ENCODE measurements around the gene SUPT4H1.

SUPT4H1 gene

GRCh38 chr17:58379511-58379824 lies 27.5 kb upstream of the SUPT4H1 start:
- FAIRE-seq (no peak), DNase-seq (ENCODE audit: insufficient read length) (no peak)
- TF ChIP-seq POLR2AphosphoS5 (IDR thresholded peaks at IDR 0.05; ENCODE audit: low read depth, low read length) (no peak), POLR2A (IDR thresholded peaks at IDR 0.05; ENCODE audit: low read depth, low read length) (no peak), TAF1 (IDR thresholded peaks at IDR 0.05; ENCODE audit: borderline replicate concordance, low read depth, low read length) (no peak)

DNA sequence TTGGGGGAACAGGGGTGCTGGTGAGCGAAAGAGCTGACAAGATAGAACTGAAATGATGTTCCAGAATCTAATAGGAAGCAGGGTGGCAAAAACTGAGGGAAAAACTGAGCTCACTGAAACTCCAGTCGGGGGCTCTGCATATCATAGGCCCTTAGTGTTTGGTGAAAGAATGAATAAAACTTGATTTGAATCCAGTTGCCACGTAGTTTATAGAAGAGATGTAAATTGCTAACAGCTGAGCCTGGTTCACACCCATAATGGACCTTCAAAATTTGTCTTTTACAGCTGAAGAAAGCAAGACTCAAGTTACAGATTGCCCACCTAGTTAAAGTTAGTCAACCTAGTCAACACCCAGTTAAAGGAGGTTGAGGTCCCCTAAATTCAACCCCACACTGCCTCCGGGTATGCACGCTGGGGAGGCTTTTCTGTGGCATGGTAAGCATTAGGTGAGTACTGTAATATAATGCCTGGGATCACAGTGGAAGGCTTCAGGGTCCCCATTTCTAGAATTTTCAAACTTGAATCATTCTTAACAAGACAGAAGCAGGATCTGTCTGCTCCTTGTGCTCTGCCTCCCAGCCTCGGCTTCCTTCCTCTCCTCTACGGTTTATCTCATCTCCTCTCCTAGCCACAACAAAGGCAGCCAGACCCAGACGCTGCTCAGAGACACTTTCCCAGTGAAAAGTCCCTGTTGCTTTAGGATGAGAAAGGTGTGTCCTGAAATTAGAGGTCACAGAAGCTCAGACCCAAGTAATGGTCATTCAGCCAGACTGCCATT lies 26.9 kb upstream of the SUPT4H1 start:
- no peak for FAIRE-seq

GRCh38 chr17:58377661-58378060 lies 25.7 kb upstream of the SUPT4H1 start:
- no peak for TF ChIP-seq POLR2A (IDR thresholded peaks at IDR 0.05; ENCODE audit: low read depth, low read length)
- TF ChIP-seq POLR2AphosphoS5 (IDR thresholded peaks at IDR 0.05; ENCODE audit: low read depth, low read length) = no peak
- no peak for TF ChIP-seq TAF1 (IDR thresholded peaks at IDR 0.05; ENCODE audit: borderline replicate concordance, low read depth, low read length)
- DNase-seq (ENCODE audit: insufficient read length) = no peak
- no peak for FAIRE-seq

More for the DNA sequence above, 26.9 kb upstream of the SUPT4H1 start:
- DNase-seq (ENCODE audit: insufficient read length) = no peak
- no peak for TF ChIP-seq POLR2A (IDR thresholded peaks at IDR 0.05; ENCODE audit: low read depth, low read length)

DNA sequence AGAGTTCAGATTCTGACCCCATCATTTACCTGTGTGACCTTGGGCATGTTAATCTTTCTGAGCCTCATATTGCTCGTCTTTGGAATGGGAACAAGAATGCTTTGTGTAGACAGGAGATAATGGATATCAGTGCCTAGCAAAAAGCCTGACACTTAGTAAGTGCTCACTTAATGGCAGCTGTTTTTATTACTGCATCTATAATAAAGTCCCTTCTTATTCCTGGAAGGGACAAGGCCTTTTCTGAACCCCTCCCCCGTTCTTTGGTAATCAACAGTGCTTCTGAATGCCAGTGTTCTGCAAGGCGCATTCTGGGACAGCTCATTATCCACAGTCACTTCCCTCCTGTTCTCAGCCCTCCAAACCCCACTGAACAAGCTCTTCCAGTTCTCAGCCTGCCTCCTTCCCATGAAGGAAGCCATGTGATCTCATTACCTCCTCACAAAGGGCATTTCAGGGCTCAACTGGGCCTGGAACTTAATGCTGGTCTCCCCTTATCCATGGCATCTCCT lies 25.1 kb upstream of the SUPT4H1 start:
- FAIRE-seq = no peak
- TF ChIP-seq POLR2A (IDR thresholded peaks at IDR 0.05; ENCODE audit: low read depth, low read length) = no peak
- no peak for TF ChIP-seq TAF1 (IDR thresholded peaks at IDR 0.05; ENCODE audit: borderline replicate concordance, low read depth, low read length)
- no peak for TF ChIP-seq POLR2AphosphoS5 (IDR thresholded peaks at IDR 0.05; ENCODE audit: low read depth, low read length)
- DNase-seq (ENCODE audit: insufficient read length) = no peak

GRCh38 chr17:58376472-58377000 lies 24.5 kb upstream of the SUPT4H1 start:
- DNase-seq (ENCODE audit: insufficient read length) (no peak), FAIRE-seq (no peak)
- no peak for TF ChIP-seq POLR2AphosphoS5 (IDR thresholded peaks at IDR 0.05; ENCODE audit: low read depth, low read length)
- no peak for TF ChIP-seq POLR2A (IDR thresholded peaks at IDR 0.05; ENCODE audit: low read depth, low read length)
- TF ChIP-seq TAF1 (IDR thresholded peaks at IDR 0.05; ENCODE audit: borderline replicate concordance, low read depth, low read length) = no peak

DNA sequence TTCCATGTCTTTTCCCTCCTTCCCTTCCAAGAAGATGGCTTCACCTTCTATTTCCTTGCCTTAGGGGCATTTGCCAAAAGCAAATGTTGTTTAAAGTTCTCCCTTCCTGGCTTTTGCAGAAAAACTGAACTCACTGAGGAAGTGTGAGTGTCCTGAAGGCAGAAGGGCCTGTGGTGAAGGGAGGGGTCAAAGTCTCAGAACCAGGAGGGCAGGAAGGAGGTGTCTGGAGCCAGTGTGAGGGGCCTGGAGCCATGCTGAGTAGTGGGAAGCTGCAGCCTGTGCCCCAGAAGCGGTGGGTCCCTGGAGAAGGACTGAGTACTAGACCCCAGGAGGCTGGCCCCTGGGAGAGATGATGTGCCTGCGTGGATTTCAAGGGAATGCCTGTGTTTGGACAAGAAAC lies 23.8 kb upstream of the SUPT4H1 start:
- DNase-seq (ENCODE audit: insufficient read length) (no peak), FAIRE-seq (no peak)
- no peak for TF ChIP-seq POLR2AphosphoS5 (IDR thresholded peaks at IDR 0.05; ENCODE audit: low read depth, low read length)
- no peak for TF ChIP-seq TAF1 (IDR thresholded peaks at IDR 0.05; ENCODE audit: borderline replicate concordance, low read depth, low read length)
- TF ChIP-seq POLR2A (IDR thresholded peaks at IDR 0.05; ENCODE audit: low read depth, low read length) = no peak

DNA sequence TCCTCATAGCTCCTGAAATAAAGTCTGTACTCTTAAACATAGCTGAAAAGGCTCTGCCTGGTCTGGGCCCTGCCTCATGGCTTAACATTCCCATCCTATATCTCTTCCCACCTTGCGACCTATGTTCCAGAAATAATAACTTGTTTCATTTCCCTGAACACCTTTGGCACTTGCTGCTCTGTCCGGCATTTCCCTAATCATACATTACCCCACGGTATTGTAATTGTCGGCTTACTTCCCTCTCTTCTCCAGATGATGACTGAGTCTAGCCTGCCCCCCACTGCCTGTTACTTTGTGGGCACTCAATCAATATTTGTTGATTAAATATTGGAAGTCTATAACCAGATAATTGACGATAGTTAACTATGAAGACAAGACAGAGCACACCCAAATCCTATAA lies 23.3 kb upstream of the SUPT4H1 start:
- no peak for FAIRE-seq
- TF ChIP-seq POLR2AphosphoS5 (IDR thresholded peaks at IDR 0.05; ENCODE audit: low read depth, low read length) = no peak
- no peak for TF ChIP-seq TAF1 (IDR thresholded peaks at IDR 0.05; ENCODE audit: borderline replicate concordance, low read depth, low read length)
- no peak for TF ChIP-seq POLR2A (IDR thresholded peaks at IDR 0.05; ENCODE audit: low read depth, low read length)

DNA sequence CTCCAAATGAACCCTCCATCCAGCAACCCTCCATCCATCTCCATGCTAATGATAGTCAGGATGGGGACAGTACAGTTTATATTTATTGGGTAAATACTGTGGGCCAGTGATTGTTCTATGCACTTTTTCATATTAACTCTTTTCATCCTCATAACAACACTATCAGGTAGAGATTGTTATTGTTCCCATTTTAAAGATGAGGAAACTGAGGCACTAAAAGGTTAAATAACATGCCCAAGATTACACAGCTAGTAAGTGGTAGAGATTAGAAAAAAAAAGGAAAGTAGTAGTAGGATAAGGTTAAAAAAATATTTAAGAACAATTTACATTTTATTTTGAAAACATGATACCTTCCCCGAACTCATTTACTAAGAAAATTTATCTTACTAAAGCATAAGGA lies 21.9 kb upstream of the SUPT4H1 start:
- no peak for DNase-seq (ENCODE audit: insufficient read length)
- TF ChIP-seq TAF1 (IDR thresholded peaks at IDR 0.05; ENCODE audit: borderline replicate concordance, low read depth, low read length) (no peak), POLR2A (IDR thresholded peaks at IDR 0.05; ENCODE audit: low read depth, low read length) (no peak), POLR2AphosphoS5 (IDR thresholded peaks at IDR 0.05; ENCODE audit: low read depth, low read length) (no peak)
- no peak for FAIRE-seq

More for the DNA sequence above, 23.3 kb upstream of the SUPT4H1 start:
- DNase-seq (ENCODE audit: insufficient read length) = no peak

- FAIRE-seq = no peak
- DNase-seq (ENCODE audit: insufficient read length) = no peak
- TF ChIP-seq POLR2A (IDR thresholded peaks at IDR 0.05; ENCODE audit: low read depth, low read length) (no peak), TAF1 (IDR thresholded peaks at IDR 0.05; ENCODE audit: borderline replicate concordance, low read depth, low read length) (no peak), POLR2AphosphoS5 (IDR thresholded peaks at IDR 0.05; ENCODE audit: low read depth, low read length) (no peak)
Measured at GRCh38 chr17:58373003-58373402, 21.0 kb upstream of the SUPT4H1 start.

- FAIRE-seq = no peak
- TF ChIP-seq POLR2A (IDR thresholded peaks at IDR 0.05; ENCODE audit: low read depth, low read length) (no peak), POLR2AphosphoS5 (IDR thresholded peaks at IDR 0.05; ENCODE audit: low read depth, low read length) (no peak), TAF1 (IDR thresholded peaks at IDR 0.05; ENCODE audit: borderline replicate concordance, low read depth, low read length) (no peak)
- DNase-seq (ENCODE audit: insufficient read length) = no peak
Measured at GRCh38 chr17:58371300-58371950, 19.4 kb upstream of the SUPT4H1 start.

GRCh38 chr17:58370716-58371115 lies 18.7 kb upstream of the SUPT4H1 start:
- FAIRE-seq = no peak
- TF ChIP-seq POLR2A (IDR thresholded peaks at IDR 0.05; ENCODE audit: low read depth, low read length) (no peak), POLR2AphosphoS5 (IDR thresholded peaks at IDR 0.05; ENCODE audit: low read depth, low read length) (no peak), TAF1 (IDR thresholded peaks at IDR 0.05; ENCODE audit: borderline replicate concordance, low read depth, low read length) (no peak)
- no peak for DNase-seq (ENCODE audit: insufficient read length)

- FAIRE-seq (no peak), DNase-seq (ENCODE audit: insufficient read length) (no peak)
- TF ChIP-seq POLR2A (IDR thresholded peaks at IDR 0.05; ENCODE audit: low read depth, low read length) (no peak), POLR2AphosphoS5 (IDR thresholded peaks at IDR 0.05; ENCODE audit: low read depth, low read length) (no peak), TAF1 (IDR thresholded peaks at IDR 0.05; ENCODE audit: borderline replicate concordance, low read depth, low read length) (no peak)
Measured at GRCh38 chr17:58370309-58370708, 18.3 kb upstream of the SUPT4H1 start.

All from GM12892 (cell line).